HG02938 (cell line): ENCODE measurements around the gene NPPB.

Source experiments
- ATAC-seq: cut with Tn5 transposase; IDR thresholded peaks from one replicate; pipeline ENCODE4 v1.9.1; 2021; ENCODE audit warnings: mild to moderate bottlenecking, moderate library complexity; ENCODE audit not compliant: unreplicated experiment

NPPB gene

DNA sequence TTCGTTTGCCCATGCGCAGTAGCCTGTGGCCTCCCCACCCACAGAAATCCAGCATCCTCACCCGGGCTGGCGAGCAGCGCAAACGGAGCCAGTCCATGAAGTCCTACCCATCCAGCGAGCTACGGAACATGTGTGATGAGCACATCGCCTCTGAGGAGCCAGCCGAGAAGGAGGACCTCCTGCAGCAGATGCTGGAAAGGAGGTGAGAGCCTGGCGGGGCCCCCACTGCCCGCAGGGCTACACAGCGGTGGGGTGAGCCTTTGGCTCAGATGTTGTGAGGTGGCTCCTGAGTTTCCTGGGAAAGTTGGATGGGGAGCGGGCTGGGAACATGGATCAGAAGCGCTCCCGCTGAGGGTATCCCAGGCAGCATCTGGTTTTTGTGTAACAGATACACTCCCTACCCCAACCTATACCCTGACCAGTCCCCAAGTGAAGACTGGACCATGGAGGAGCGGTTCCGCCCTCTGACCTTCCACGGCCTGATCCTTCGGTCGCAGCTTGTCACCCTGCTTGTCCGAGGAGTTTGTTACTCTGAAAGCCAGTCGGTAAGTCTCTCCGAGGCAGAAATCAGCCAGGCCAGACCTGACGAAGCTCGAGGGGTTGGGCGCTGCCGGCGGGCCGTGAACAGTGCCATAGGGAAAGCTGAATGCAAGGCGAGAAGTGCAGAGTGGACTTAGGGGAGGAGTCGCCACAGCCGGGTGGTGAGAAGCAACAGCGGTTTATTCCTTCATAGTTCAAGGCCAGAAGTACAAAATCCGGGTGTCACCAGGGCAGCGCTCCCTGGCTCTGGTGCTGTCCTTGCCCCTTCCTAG lies 21.6 kb downstream of the NPPB start:
- ATAC-seq: no peak

DNA sequence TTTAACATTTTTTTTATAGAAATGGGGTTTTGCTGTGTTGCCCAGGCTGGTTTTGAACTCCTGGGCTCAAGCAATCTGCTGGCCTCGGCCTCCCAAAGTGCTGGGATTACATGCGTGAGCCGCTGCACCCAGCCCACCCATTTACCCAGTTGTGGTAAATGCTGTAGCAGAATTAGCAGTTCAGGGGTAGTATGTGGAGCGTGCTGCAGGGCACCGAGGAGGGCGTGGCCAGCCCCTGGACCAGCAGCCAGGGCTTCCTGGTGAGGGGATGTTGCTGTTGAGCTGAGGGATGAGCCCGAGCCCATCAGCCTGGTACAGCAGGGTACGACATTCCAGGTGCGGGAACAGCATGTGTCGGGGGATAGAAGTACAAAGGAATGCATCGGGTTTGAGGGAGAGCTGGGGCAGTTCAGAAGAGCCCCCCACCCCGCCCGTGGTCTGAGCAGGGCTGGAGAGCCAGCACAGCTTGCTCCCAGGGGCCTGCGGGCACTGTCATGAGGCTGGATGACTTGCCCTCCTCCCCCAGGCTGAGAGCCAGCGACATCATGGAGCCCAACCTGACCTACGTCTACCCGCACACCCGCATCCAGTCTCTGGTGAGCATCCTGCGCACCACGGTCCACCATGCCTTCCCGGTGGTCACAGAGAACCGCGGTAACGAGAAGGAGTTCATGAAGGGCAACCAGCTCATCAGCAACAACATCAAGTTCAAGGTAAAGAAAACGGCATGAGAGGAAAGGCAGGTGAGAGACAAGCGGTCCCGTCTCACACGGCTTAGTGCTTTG lies 23.1 kb downstream of the NPPB start:
- no peak for ATAC-seq

DNA sequence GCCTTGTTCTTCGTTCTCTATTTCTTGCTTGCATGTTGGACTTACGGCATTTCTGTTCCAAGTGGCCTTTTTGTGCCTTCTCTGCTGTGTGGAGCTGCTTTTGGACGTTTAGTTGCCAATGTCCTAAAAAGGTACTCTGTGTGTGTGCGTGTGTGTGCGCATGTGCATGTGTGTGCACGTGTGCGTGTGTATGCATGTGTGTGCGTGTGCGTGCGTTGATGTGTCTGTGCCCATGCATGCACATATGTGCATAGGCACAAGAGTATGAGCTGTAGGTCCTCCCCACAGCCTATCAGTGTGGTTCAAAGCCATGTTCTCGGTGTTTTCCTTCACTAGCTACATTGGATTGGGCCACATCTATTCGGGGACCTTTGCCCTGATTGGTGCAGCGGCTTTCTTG lies 24.8 kb downstream of the NPPB start:
- no peak for ATAC-seq

DNA sequence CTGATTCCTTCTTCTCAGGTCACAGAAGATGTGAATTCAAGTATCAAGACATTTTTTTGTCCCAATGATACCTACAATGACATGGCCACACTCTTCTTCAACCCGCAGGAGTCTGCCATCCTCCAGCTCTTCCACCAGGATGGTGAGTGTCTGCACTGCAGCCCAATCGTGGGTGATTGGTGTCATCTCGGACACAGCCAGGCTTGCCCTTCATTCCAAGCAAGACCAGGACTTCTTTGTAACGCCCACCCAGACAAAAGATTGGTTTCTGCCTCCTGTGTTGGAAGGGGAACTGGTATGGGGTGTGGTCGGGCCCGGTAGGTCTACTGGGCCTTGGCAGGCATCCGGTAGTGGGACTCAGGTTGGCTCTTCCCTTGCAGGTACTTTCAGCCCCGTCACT lies 25.2 kb downstream of the NPPB start:
- no peak for ATAC-seq

DNA sequence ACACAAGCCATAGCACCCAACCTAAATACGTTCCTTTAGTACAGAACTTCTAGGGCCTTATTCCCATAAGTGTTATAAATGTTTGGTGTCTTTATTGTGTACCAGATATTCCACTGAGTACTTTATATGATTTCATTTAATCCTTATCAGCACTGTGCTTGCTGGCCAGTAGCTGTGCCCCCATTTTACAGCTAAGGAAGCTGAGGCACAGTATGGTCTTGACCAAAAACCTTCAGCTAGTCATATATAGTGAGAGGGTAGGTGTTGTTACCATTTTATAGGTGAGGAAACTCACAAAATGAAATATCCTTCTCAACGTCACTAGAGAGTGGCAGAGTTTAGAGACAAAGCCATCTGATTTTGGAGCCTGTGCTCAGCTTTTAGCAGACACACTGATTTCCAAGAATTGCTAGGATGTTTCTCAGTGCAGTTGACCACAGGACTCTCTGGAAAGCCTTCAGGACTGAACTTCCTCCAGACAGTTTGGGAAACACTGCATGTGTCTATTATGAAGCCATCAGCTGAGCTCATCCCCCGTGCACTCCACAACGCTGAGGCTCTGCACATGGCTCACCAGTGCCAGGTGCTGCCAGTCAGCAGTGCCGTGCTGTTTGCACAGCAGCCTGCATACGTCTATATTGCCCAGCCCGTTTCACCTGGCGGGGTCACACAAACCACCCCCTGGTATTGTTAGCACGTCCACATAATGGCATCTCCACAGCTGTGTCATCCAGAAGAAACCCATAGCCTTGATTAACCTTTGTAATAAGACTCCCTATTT lies 26.6 kb downstream of the NPPB start:
- no peak for ATAC-seq

DNA sequence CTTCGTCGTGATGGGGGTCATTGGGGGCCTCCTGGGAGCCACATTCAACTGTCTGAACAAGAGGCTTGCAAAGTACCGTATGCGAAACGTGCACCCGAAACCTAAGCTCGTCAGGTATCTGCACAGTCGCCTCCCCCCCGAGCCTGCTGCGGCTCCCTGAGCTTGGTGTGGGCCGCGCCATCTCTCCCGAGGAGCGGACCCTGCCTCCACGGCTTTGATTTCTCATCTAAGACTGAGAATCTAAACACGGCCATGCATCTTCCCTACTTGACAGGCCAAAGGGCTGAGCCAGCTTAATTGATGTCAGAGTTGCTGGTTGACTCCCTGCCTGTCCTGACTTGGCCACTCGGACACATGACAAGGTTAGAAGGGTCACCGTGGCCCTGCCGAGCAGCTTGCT lies 30.2 kb downstream of the NPPB start:
- no peak for ATAC-seq

DNA sequence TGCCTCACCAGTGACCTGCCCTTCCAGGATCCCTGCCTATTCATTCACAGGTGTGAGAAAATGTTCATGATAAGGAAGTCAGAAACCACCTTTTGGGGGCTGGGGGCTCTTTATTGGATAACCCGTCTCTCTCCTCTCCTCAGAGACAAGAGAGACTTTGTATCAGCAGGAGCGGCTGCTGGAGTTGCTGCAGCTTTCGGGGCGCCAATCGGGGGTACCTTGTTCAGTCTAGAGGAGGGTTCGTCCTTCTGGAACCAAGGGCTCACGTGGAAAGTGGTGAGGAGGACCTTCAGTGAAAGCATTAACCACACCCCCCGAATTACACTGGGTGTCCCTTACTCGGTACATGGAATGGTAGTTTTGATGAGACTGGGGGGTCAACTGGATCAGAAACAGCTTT lies 31.8 kb downstream of the NPPB start:
- ATAC-seq: no peak

DNA sequence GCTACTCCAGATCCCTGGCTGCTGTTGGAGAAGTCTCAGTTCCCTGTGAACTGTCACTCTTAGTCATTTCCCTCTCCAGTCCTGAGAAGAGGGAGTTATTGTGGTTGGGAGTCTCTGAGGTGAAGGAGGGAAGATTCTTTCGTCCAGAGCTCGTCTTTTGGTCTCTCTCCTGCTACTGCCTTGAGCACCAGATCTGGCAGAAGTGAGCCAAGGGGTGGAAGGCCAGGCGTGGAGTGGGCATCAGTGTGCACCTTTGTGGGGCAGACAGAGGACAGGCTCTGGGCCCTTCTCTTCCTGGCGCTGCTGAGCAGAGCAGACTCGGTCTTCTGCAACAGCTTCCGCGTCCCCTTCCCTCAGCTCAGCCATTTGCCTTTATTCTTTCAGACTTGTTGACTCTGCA lies 33.6 kb downstream of the NPPB start:
- ATAC-seq: no peak

DNA sequence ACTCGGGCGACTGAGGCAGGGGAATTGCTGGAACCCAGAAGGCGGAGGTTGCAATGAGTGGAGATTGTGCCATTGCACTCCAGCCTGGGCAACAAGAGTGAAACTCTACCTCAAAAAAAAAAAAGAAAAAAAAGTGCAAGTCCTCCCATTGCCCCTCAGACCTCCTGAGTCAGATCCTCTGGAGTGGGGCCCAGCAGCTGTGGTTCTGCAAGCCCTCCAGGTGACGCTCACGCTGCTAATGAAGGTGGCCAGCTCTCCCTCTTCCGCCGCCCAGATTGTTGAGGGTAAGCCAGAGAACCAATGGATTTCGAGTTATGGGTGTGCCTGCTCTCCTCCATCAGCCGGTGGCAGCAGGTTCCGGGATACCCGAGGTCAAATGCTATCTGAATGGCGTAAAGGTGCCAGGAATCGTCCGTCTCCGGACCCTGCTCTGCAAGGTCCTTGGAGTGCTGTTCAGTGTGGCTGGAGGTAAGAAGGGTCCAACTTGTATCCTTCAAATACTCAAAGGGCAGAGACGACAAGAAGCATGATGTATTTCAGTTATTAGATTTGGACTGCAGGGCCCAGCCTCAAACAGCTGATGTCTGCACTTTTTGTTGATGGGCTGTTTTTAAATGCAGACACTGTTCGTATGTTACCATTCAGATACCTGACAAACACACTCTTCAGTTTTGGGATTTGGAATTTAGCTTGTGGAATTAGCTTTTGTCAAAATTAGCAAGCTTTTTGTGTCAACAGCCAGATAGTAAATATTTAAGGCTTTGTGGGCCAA lies 35.2 kb downstream of the NPPB start:
- ATAC-seq: no peak

DNA sequence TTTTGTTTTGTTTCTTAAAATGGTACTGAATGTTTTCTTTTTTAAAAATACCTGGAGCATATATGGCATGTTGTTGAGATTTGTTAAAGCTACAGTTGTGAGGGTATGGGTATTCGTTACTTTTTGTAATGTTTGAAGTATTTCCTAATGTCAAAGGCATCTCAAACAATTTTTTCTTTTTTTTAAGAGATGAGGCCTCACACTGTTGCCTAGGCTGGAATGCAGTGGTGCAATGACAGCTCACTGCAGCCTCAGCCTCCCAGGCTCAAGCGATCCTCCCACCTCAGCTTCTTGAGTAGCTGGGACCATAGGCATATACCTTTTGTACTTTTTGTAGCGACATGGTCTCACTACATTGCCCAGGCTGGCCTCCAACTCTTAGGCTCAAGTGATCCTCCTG lies 36.7 kb downstream of the NPPB start:
- ATAC-seq: no peak

DNA sequence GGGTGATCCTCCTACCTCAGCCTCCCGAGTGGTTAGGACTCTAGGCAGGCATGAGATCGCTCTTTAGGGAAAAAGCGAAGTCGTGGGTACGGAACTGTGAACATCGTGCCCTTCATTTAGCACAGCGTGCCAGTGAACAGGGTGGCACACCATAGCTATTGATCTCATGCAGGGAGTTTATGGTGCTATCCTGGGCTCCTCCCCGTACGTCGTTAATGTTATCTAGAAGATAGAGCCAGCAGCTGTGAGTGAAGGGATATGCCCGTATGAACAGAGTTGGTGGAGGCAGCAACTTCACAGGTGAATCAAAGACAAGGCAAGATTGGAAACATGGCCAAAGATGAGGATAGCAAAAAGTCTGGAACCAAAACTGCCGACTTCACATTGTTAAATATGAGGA lies 41.6 kb downstream of the NPPB start:
- no peak for ATAC-seq

DNA sequence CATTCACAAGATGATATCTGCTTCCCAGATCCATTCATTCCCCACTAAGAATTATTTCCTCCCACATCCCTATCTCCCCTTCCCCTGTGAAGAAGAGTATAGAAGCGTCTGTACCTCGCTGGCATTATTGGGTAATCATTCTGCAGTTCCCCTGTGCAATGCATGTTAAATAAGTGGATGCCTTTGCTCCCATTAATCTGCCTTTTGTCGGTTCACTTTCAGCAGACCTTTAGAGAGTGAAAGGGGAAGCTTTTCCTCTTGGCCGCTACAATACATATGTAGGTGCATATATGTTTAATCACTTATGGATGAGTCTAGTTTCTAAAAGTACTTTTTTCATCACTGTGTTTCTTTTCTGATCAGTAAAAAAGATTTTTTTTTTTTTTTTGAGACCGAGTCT lies 45.7 kb downstream of the NPPB start:
- ATAC-seq: no peak
